Right lobe of liver (tissue), 4 donors: ENCODE measurements around the gene GSG1L.

Experiments
- CTCF ChIP-seq, 4 donors: fragments of 200-600 bp in 3 of 4; fragments of 450-650 bp in 1 of 4; IDR thresholded peaks; one replicate each; pipeline versions ENCODE4 v1.5.1 to v1.8.0; 2016 to 2022; ENCODE audit warnings: antibody characterized with exemption in 4 of 4, mild to moderate bottlenecking in 2 of 4
- POLR2A ChIP-seq: fragments of 450-650 bp; IDR thresholded peaks from one replicate; pipeline ENCODE4 v1.6.1; 2017; ENCODE audit warnings: antibody characterized with exemption, mild to moderate bottlenecking
- donor health status: DM: no; HTN: no; CAD: no.
- donor health status: DM: no; HTN: no; CAD: no.
- donor health status: DM: no; HTN: yes; CAD: no.

DNA sequence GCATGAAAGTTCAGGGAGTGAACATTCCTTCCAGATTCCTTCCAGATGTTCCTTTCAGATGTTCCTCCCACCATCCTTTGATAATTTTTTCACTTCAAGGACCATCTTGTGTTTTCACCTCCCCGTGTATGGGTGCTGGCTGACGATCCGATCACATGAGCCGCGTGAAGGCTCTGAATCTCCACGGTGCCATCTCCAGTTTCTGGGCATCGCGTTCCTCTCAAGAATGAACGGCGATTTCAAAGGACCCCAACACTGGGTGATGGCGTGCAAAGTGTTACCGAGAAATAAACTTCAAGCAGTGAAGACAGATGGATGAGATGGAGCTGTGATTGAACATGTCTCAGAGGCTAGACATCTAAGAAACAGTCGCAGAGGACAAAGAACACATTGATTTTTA, 245.3 kb downstream of the GSG1L start:
- TF ChIP-seq CTCF (IDR thresholded peaks at IDR 0.05) = no peak
- TF ChIP-seq POLR2A = no peak
